Activated CD4-positive, alpha-beta T cell treated with anti-CD3 and anti-CD28 coated beads, Interleukin-2, amount 50 U/mL, for 4 hours (primary cell): ENCODE measurements around the gene POLN.

Experiments
- DNase-seq, 2 experiments: peaks; one replicate each; pipeline ENCODE4 v3.0.0-alpha.2; 2020

POLN gene

GRCh38 chr4:2103127-2103842, 138.6 kb downstream of the POLN start:
- DNase-seq, result no peak

GRCh38 chr4:2102045-2102883, 139.7 kb downstream of the POLN start:
- no peak for DNase-seq

GRCh38 chr4:2101346-2102044, 140.4 kb downstream of the POLN start:
- DNase-seq, result no peak

- no peak for DNase-seq
Observed at GRCh38 chr4:2096073-2096609, 145.8 kb downstream of the POLN start.

- no peak for DNase-seq
Observed at GRCh38 chr4:2095236-2096072, 146.5 kb downstream of the POLN start.

- no peak for DNase-seq
Observed at GRCh38 chr4:2094545-2094944, 147.4 kb downstream of the POLN start.

GRCh38 chr4:2093265-2093664, 148.7 kb downstream of the POLN start:
- DNase-seq, result no peak

GRCh38 chr4:2092669-2093053, 149.3 kb downstream of the POLN start:
- no peak for DNase-seq

- no peak for DNase-seq
Observed at GRCh38 chr4:2091990-2092668, 149.8 kb downstream of the POLN start.

- DNase-seq, result no peak
Observed at GRCh38 chr4:2090642-2091041, 151.3 kb downstream of the POLN start.

- DNase-seq, result no peak
Observed at GRCh38 chr4:2089222-2089621, 152.7 kb downstream of the POLN start.

GRCh38 chr4:2087170-2087569, 154.8 kb downstream of the POLN start:
- DNase-seq, result no peak

GRCh38 chr4:2085496-2085901, 156.4 kb downstream of the POLN start:
- no peak for DNase-seq

- no peak for DNase-seq
Observed at GRCh38 chr4:2084316-2084715, 157.6 kb downstream of the POLN start.

- no peak for DNase-seq
Observed at GRCh38 chr4:2083826-2084160, 158.1 kb downstream of the POLN start.

- DNase-seq, result no peak
Observed at GRCh38 chr4:2083116-2083825, 158.7 kb downstream of the POLN start.

- DNase-seq, result no peak
Observed at GRCh38 chr4:2082627-2083026, 159.3 kb downstream of the POLN start.

- DNase-seq, result no peak
Observed at GRCh38 chr4:2082118-2082517, 159.8 kb downstream of the POLN start.

GRCh38 chr4:2081540-2081939, 160.4 kb downstream of the POLN start:
- no peak for DNase-seq

- DNase-seq, result no peak
Observed at GRCh38 chr4:2080429-2081300, 161.3 kb downstream of the POLN start.
